Measurements from ENCODE around the gene ABCC8. TPM values are rescaled to one million over a fixed set of nuclear protein-coding genes. Genes with fewer than 3 reads are reported as not detected.

ABCC8 gene
- total RNA-seq, 2 donors from 2014 or later: 0.55 TPM; not detected in 1

- peaks cover 45% of the 10 kb centered on the region for H3K27me3 ChIP-seq (ENCODE audit: control insufficient read depth, insufficient read depth, low read length, poor library complexity, severe bottlenecking)
- no peaks in the 10 kb centered on the region for H3K36me3 ChIP-seq (ENCODE audit: control insufficient read depth, insufficient read depth, low read length)
- no peaks in the 10 kb centered on the region for H3K9me3 ChIP-seq (ENCODE audit: control insufficient read depth, low read length)
- no peak overlapping the region for H3K4me3 ChIP-seq (ENCODE audit: low read length)
- no peak for DNase-seq
- Mint-ChIP-seq H3K9me3 (no peaks in the 10 kb centered on the region), H3K4me3 (no peak overlapping the region), H3K36me3 (ENCODE audit: low read depth) (no peaks in the 10 kb centered on the region), H3K27ac (no peak overlapping the region), H3K4me1 (peaks cover 4% of the 10 kb centered on the region), H3K27me3 (ENCODE audit: insufficient read depth) (peaks cover 63% of the 10 kb centered on the region)
- TF ChIP-seq, protein P1, sequence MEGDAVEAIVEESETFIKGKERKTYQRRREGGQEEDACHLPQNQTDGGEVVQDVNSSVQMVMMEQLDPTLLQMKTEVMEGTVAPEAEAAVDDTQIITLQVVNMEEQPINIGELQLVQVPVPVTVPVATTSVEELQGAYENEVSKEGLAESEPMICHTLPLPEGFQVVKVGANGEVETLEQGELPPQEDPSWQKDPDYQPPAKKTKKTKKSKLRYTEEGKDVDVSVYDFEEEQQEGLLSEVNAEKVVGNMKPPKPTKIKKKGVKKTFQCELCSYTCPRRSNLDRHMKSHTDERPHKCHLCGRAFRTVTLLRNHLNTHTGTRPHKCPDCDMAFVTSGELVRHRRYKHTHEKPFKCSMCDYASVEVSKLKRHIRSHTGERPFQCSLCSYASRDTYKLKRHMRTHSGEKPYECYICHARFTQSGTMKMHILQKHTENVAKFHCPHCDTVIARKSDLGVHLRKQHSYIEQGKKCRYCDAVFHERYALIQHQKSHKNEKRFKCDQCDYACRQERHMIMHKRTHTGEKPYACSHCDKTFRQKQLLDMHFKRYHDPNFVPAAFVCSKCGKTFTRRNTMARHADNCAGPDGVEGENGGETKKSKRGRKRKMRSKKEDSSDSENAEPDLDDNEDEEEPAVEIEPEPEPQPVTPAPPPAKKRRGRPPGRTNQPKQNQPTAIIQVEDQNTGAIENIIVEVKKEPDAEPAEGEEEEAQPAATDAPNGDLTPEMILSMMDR (conservative IDR thresholded peaks at IDR 0.05): no peak
- WGBS, 2 experiments (ENCODE audit: insufficient coverage in 1 of 2, insufficient read length in 1 of 2): no CpG with 5 or more reads among the region's 1 CpG
- no peak overlapping the region for H3K27ac ChIP-seq (ENCODE audit: low read depth, low read length)
- H3K4me1 ChIP-seq (ENCODE audit: control insufficient read depth, insufficient read depth, low read length): peaks cover under 1% of the 10 kb centered on the region
- H3K9ac ChIP-seq (ENCODE audit: extremely low read depth, low read length, poor library complexity, severe bottlenecking): no peak overlapping the region
Measured at GRCh38 chr11:17347676-17348075, 129.0 kb downstream of the ABCC8 start.

GRCh38 chr11:17343907-17344306, 132.7 kb downstream of the ABCC8 start:
- Histone ChIP-seq H3K4me3 (ENCODE audit: low read length) (no peak overlapping the region), H3K9ac (ENCODE audit: extremely low read depth, low read length, poor library complexity, severe bottlenecking) (no peak overlapping the region), H3K9me3 (ENCODE audit: control insufficient read depth, low read length) (no peaks in the 10 kb centered on the region), H3K4me1 (ENCODE audit: control insufficient read depth, insufficient read depth, low read length) (no peaks in the 10 kb centered on the region), H3K36me3 (ENCODE audit: control insufficient read depth, insufficient read depth, low read length) (no peaks in the 10 kb centered on the region), H3K27me3 (ENCODE audit: control insufficient read depth, insufficient read depth, low read length, poor library complexity, severe bottlenecking) (peaks cover 7% of the 10 kb centered on the region), H3K27ac (ENCODE audit: low read depth, low read length) (no peak overlapping the region)
- Mint-ChIP-seq H3K27me3 (ENCODE audit: insufficient read depth) (peaks cover 30% of the 10 kb centered on the region), H3K4me3 (no peak overlapping the region), H3K27ac (no peak overlapping the region), H3K9me3 (no peaks in the 10 kb centered on the region), H3K4me1 (no peaks in the 10 kb centered on the region), H3K36me3 (ENCODE audit: low read depth) (no peaks in the 10 kb centered on the region)
- TF ChIP-seq, protein P1 (conservative IDR thresholded peaks at IDR 0.05): no peak
- WGBS, 2 experiments (ENCODE audit: insufficient coverage in 1 of 2, insufficient read length in 1 of 2): 100% methylated on average over 1 of the region's 1 CpG; no CpG with 5 or more reads in 1 of the 2 experiments
- DNase-seq: peak; percentile 52

DNA sequence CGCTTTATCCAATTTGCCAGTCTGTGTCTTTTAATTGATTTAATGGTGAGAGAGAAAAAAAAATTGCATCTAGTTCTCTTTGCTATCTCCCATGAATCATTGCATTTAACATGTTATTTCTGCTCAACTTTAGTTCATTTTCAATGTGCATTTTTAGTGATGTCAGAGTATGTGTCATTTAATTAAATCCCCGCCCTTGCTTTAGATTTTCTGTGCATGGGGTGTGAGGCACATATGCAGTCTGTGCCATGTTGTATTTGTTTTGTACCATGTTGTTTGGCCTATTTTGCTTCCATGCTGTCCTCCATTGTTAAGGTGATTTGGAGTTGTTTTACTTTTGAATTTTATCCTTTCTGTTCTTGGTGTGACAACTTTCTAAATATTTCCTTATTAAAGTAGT, 133.4 kb downstream of the ABCC8 start:
- Mint-ChIP-seq H3K9me3 (no peaks in the 10 kb centered on the region), H3K4me1 (no peaks in the 10 kb centered on the region), H3K36me3 (ENCODE audit: low read depth) (no peaks in the 10 kb centered on the region), H3K4me3 (no peak overlapping the region), H3K27ac (no peak overlapping the region), H3K27me3 (ENCODE audit: insufficient read depth) (peaks cover 23% of the 10 kb centered on the region)
- Histone ChIP-seq H3K9me3 (ENCODE audit: control insufficient read depth, low read length) (no peaks in the 10 kb centered on the region), H3K4me1 (ENCODE audit: control insufficient read depth, insufficient read depth, low read length) (no peaks in the 10 kb centered on the region), H3K4me3 (ENCODE audit: low read length) (no peak overlapping the region), H3K27ac (ENCODE audit: low read depth, low read length) (no peak overlapping the region), H3K36me3 (ENCODE audit: control insufficient read depth, insufficient read depth, low read length) (no peaks in the 10 kb centered on the region), H3K9ac (ENCODE audit: extremely low read depth, low read length, poor library complexity, severe bottlenecking) (no peak overlapping the region), H3K27me3 (ENCODE audit: control insufficient read depth, insufficient read depth, low read length, poor library complexity, severe bottlenecking) (peaks cover under 1% of the 10 kb centered on the region)
- DNase-seq: no peak
- TF ChIP-seq, protein P1 (conservative IDR thresholded peaks at IDR 0.05): no peak
- 90 to 92% methylated on average over 1 to 2 of the region's 2 CpGs for WGBS, 2 experiments (ENCODE audit: insufficient coverage in 1 of 2, insufficient read length in 1 of 2)

Other genes starting within 250 kb of the ABCC8 start
- 10 to 100 TPM; 52.4 to 64.6 TPM for gene NUCB2, start 200.1 kb downstream of the ABCC8 start, total RNA-seq
- under 1 TPM; 0.31 to 0.62 TPM for gene NCR3LG1, start 125.0 kb downstream of the ABCC8 start, total RNA-seq
- 1 to 10 TPM; 2.2 to 5.3 TPM for gene KCNJ11, start 88.2 kb downstream of the ABCC8 start, total RNA-seq
- 1 to 10 TPM; 1.5 to 2.8 TPM for gene USH1C, start 67.6 kb upstream of the ABCC8 start, total RNA-seq
- under 1 TPM; 0.33 to 0.55 TPM for gene OTOG, start 70.4 kb upstream of the ABCC8 start, total RNA-seq
- not detected for gene MYOD1, start 242.7 kb upstream of the ABCC8 start, total RNA-seq